Activated CD4-positive, alpha-beta T cell treated with anti-CD3 and anti-CD28 coated beads, Interleukin-2, amount 10 ng/mL, durations not matched to agents 24 days and 14 days (primary cell): ENCODE data around the gene RARB. TPM values are rescaled to one million over a fixed set of nuclear protein-coding genes. Genes with fewer than 3 reads are reported as not detected.

Experiments used
- total RNA-seq: library from RNA; stranded (reverse); gene quantifications from 2 replicates; pipeline ENCODE4 v1.2.3, GENCODE V29; 2022

RARB gene
- total RNA-seq, 1 donor from 2014 or later = not detected

Other genes with a start within 250 kb of the RARB start
- gene TOP2B, start 236.6 kb downstream of the RARB start, total RNA-seq = 137 and 147 TPM in 2 replicates